ENCODE measurements around the gene ZSCAN4.
A peak's percentile ranks its signal among the peaks of the same experiment; 100 is the strongest.

ZSCAN4 gene

DNA sequence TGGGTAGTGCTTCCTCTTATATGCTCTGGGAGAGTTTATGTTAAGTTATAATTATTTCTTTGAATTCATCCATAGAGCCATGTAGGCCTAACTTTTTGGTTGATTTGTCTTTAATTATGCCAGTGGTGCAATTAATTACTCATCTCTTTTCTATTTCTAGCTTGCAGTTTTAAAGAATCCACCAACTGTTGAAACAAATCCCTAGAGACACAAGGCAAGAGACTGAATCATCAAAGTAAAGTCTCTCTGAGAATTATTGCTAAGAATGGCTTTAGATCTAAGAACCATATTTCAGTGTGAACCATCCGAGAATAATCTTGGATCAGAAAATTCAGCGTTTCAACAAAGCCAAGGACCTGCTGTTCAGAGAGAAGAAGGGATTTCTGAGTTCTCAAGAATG is 7.1 kb downstream of the ZSCAN4 start:
- no peak for DNase-seq (ENCODE audit: low spot score)

DNA sequence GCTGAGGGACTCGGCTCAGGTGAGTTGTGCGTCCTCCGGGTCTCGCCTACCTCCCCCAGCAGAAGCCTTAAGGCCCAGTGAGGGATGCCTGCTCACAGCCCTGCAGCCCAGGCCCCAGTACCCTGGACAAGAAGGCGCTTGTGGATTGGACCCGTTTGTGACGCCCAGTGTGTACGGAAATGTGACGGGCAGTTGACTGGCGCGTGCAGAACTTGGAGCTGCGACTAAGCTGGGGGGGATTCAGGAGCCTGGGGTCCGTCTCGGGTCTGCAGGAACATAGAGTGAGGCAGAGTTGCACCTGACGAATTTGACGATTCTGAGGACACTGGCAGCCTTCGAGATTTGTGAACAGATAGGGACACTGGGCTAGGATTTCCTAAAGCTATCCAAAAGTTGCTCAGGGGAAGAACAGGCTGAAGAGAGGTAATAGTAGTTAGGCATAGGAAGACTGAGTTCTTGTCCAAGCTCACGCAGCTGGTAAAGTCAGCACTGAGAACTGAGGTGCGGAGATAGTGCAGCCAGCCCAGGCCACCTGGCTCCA is 13.6 kb downstream of the ZSCAN4 start:
- DNase-seq (ENCODE audit: low spot score) = no peak

DNA sequence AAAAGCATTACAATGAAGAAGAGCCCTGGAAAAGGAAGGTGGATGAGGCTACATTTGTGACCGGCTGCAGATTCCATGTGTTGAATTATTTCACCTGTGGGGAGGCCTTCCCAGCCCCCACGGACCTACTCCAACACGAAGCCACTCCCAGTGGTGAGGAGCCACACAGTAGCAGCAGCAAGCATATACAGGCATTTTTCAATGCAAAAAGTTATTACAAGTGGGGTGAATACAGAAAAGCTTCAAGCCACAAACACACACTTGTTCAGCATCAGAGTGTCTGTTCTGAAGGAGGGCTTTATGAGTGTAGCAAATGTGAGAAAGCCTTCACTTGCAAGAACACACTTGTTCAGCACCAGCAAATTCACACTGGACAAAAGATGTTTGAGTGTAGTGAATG is 18.0 kb downstream of the ZSCAN4 start:
- no peak for DNase-seq (ENCODE audit: low spot score)

DNA sequence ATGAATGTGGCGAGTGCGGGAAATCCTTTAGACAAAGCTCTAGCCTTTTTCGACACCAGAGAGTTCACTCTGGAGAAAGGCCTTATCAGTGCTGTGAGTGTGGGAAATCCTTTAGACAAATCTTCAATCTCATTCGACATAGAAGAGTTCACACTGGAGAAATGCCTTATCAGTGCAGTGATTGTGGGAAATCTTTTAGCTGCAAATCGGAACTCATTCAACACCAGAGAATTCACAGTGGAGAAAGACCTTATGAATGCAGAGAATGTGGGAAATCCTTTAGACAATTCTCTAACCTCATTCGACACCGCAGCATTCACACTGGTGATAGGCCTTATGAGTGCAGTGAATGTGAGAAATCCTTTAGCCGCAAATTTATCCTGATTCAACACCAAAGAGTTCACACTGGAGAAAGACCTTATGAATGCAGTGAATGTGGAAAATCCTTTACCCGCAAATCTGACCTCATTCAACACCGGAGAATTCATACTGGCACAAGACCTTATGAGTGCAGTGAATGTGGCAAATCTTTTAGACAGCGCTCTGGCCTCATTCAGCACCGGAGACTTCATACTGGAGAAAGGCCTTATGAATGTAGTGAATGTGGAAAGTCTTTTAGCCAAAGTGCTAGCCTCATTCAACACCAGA is 18.8 kb downstream of the ZSCAN4 start:
- no peak for DNase-seq (ENCODE audit: low spot score)

DNA sequence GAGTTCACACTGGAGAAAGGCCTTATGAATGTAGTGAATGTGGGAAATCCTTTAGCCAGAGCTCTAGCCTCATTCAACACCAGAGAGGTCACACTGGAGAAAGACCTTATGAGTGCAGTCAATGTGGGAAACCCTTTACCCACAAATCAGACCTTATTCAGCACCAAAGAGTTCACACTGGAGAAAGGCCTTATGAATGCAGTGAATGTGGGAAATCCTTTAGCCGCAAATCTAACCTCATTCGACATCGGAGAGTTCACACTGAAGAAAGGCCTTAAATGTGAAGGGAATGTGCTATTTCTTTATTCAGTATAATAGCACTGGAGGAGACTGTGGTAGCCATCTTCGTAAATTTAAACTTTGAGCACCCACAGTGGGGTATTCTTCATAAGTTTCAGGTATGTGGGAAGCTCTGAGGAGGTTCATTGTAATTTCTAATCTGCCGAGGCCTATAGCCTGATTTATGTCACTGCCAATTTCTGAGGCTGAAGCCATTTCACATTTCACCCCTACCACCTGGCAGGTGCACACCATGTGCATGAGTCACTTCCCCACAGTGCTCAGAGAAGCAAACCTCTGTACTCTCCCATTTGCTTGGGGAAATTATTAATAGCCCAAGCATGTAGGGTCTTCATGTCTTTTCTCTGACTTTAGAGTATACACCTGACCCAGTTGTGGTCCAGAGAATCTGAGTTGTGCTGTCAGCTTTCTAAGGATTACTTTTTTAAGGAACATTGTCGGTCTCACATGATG is 19.5 kb downstream of the ZSCAN4 start:
- DNase-seq (ENCODE audit: low spot score) = no peak

DNA sequence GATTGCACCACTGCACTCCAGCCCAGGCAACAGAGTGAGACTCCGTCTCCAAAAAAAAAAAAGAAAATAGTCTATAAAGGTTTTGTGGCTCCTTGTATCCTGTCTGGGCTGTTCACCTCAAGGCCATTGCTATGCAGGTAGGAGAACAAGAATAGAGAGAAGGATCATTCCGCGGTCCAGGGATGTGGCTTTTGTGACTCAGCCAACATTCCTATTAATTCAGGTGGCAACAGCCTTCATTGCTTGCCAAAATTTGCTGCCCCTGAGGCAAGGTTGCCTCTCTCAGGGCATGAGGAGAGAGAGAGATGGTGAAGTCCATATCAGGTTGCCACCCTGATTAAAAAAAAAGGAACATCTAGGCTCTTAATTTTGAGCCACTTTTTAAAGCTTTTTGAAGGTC is 21.0 kb downstream of the ZSCAN4 start:
- no peak for DNase-seq (ENCODE audit: low spot score)

DNA sequence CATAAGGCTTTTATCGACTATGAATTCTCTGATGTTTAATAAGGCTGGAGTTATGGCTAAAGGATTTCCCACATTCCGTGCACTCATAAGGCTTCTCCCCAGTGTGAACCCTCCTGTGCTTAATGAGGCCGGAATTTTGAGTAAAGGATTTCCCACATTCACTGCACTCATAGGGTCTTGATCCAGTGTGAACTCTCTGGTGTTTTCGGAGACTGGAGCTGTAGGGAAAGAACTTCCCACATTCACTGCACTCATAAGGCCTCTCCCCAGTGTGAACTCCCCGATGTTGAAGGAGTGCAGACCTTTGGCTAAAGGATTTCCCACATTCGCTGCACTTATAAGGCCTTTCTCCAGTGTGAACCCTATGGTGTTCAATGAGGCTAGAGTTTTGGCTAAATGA is 32.9 kb downstream of the ZSCAN4 start:
- DNase-seq (ENCODE audit: low spot score) = no peak

DNA sequence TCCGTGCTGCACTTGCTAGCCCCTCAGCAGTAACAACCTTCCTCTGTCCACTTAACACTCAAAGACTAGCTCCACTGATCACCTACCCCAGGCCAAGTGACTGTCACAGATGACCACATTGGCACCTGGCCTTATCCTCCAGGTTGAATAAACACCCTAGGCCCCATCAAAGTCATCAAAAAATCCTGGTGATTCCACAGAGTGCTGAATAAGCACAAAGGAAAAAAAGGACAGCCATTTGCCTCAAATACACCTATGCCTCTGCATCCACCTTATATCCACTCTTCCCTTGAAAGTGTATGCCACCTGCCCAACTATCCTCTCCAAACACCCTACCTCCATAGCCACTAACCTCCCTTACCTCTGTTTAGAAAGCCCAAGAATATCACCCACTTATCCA is 37.6 kb downstream of the ZSCAN4 start:
- DNase-seq (ENCODE audit: low spot score) = no peak

DNA sequence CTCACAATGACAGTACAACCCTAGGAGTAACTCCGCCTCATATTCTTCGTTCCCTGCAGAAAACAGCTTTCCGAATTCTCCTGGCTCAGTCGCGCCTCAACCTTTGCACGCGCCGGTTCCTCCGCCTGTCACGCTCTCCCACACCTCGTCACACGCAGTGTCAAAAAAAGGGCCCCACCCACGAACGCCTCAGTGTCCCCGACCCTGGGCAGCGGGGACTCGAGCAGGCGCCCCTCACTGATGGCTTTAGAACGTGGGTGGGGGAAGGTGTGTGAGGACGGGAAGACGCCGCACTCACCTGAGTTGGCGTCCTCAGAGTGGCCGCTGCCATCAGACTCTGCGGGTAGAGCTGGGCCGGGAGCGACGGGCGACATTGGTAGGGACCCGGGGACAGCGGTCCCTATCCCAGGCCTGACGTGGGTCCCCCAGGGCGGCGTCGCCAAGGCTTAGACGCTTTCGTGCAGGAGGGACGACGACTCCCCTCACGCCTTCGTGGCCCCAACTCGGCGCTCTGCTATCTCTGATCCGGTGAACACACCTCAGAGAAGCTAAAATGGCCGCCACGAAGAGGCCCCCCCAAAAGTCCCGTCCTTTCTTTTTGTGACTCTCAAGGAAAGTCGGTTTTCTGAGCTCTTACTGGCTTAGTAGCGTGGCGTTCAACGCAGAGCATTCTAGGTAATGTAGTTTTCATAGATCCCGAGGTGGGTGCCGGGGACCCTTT is 40.1 kb downstream of the ZSCAN4 start, which contains the start of gene ZNF154:
ZNF154 (minus strand) TSS at position 564 of the 721 bp plus-strand sequence; CDS start at position 331, 233 bp downstream.
- DNase-seq (ENCODE audit: low spot score) = peak; percentile 86

DNA sequence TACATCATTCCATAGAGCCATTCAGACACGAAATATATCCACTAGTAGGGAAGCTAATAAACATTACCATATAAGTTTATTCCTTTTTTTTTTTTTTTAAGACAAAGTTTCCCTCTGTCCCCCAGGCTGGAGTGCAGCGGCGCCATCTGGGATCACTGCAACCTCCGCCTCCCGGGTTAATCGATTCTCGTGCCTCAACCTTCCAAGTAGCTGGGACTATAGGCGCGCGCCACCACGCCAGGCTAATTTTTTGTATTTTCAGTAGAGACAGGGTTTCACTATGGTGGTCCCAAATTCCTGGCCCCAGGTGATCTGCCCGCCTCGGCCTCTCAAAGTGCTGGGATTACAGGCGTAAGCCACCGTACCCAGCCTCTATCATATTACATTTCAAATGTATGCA is 40.9 kb downstream of the ZSCAN4 start:
- DNase-seq (ENCODE audit: low spot score) = no peak

DNA sequence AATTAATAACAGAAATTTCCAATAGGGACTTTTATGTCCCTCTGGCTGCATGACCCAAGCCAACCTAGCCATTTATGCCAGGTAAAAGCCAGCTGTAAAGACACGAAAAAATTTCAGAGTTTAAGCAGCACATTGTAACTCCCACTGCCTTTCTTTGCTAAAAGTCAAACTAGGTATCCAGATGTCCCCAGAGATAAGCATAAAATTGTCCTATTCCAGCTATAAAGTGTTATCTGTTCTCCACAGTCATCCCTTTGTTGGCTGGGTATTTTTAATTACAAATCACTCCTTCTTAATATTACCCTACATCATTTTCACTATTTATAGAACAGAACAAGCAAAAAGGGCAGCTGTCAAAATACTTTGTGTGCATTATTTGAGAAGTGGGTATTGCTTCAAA is 43.5 kb downstream of the ZSCAN4 start:
- DNase-seq (ENCODE audit: low spot score) = no peak

DNA sequence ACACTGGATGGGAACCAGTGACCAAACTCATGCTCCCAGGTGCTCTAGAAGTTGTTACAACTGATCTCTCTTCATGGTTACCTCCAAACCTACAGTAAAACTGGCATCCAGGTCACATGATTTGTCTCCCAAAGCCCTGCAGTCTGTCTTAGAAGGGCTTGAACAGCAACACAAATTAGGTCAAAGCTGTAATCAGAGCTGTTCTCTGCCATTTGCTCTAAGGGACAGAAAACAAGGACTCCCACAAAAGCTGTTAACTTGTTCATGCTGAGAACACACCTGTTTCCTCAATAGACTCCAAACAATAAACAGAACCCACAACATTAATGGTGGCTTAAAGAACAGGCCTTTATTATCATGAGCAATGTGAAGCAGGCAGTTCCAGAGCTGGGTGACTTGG is 50.7 kb downstream of the ZSCAN4 start:
- DNase-seq (ENCODE audit: low spot score) = no peak

DNA sequence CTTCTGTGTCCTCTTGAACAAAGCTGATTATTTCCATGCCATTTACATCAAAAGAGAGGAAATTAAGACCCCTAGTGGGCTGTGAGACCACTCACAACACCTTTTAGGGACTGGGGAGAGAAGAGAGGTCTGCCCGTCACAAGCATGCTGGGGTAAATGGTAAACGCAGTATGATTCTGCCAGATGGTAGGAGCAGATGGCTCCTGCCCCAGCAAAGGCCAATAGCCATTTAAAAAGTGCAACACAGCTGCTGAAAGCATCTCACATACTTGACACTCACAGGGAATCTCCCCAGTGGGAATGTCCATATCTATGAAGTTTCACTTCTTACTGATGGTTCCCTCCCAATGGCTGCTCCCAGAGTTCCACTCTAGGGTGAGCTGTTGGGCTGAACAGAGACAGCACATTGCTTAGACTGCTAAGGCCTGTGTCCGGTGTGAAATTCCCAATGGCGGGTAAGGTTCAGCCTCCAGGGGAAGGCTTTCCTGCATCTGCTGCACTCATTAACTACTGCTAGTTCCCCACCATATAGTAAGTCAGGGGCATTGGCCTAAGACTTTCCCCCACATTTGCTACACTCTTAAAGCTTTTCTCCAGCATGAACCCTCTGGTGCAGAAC is 51.3 kb downstream of the ZSCAN4 start:
- DNase-seq (ENCODE audit: low spot score) = no peak

DNA sequence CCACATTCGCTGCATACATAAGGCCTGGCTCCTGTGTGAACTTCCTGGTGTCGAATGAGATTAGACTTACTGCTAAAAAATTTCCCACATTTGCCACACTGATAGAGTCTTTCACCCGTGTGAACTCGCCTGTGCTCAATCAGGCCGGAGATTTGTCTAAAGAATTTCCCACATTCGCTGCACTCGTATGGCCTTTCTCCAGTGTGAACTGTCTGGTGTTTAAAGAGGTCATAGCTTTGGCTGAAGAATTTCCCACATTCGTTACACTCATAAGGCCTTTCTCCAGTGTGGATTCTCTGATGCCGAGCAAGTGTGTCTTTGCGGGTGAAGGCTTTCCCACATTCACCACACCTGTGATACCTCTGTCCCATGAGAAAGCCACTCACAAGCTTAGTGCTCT is 52.1 kb downstream of the ZSCAN4 start:
- no peak for DNase-seq (ENCODE audit: low spot score)

Measured in D341Med (cell line).